Activated T-cell treated with anti-CD3 and anti-CD28 coated beads, Interleukin-2, amount 50 U/mL, for 72 hours (primary cell): Measurements from ENCODE around the gene EEF2K. TPM values are rescaled to one million over a fixed set of nuclear protein-coding genes. Genes with fewer than 3 reads are reported as not detected.
A peak's percentile ranks its signal among the peaks of the same experiment; 100 is the strongest.

Experiments
- ATAC-seq, 2 donors: fragments of 150-1000 bp; cut with Tn5 transposase; replicated peaks in 1 of 2; 2 replicates each; pipeline ENCODE4 v1.10.0; 2021; ENCODE audit warnings: moderate library complexity in 2 of 2, mild to moderate bottlenecking in 1 of 2
- DNase-seq, 2 donors: peaks; one replicate each; pipeline ENCODE4 v3.0.0; 2021 to 2022; ENCODE audit warnings: mixed read lengths in 1 of 2
- H3K27ac Mint-ChIP-seq: one replicate; pipeline ENCODE4 v1.8.0; 2022; ENCODE audit warnings: mild to moderate bottlenecking, moderate library complexity, mixed read lengths
- H3K27me3 Mint-ChIP-seq: one replicate; pipeline ENCODE4 v1.8.0; 2022; ENCODE audit warnings: low read depth, mixed read lengths
- H3K36me3 Mint-ChIP-seq, 2 donors: one replicate each; pipeline ENCODE4 v1.8.0; 2022; ENCODE audit warnings: mixed read lengths in 2 of 2, mild to moderate bottlenecking in 1 of 2; ENCODE audit not compliant: insufficient read depth in 2 of 2
- H3K4me1 Mint-ChIP-seq: one replicate; pipeline ENCODE4 v1.8.0; 2022; ENCODE audit warnings: low read depth, mixed read lengths
- H3K4me3 Mint-ChIP-seq, 2 donors: one replicate each; pipeline ENCODE4 v1.8.0; 2022; ENCODE audit warnings: mild to moderate bottlenecking in 2 of 2, mixed read lengths in 2 of 2, moderate library complexity in 2 of 2
- H3K9me3 Mint-ChIP-seq, 2 donors: one replicate each; pipeline ENCODE4 v1.8.0; 2022; ENCODE audit warnings: mixed read lengths in 2 of 2
- total RNA-seq, 2 donors: library from RNA; stranded (reverse); gene quantifications; one replicate each; pipeline ENCODE4 v1.2.3, GENCODE V29; 2022

The EEF2K gene
- total RNA-seq, 2 donors from 2014 or later, result 19.4 to 23.9 TPM

DNA sequence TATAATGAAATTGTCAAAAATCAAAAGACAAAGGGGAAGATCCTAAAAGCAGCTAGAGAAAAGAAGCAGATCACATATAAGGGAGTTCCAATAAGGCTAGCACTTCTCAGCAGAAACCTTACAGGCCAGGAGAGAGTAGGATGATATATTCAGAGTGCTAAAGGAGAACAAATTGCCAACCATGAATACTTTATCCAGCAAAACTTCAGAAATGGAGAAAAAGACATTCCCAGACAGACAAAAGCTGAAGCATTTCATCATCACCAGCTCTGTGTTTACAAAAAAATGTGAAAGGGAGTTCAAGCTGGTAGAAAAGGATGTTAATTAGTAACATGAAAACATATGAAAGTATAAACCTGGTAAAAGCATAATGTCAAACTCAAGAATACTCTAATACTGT lies 131.0 kb downstream of the EEF2K start:
- Mint-ChIP-seq H3K4me1 (peaks cover 9% of the 10 kb centered on the region), H3K9me3 (peaks cover 10 to 25% of the 10 kb centered on the region in 2 donors), H3K4me3 (no peak overlapping the region), H3K36me3 (peaks cover 44 to 59% of the 10 kb centered on the region in 2 donors), H3K27me3 (no peaks in the 10 kb centered on the region), H3K27ac (peak overlapping the region; percentile 52)
- no peak for DNase-seq
- no peak for ATAC-seq

DNA sequence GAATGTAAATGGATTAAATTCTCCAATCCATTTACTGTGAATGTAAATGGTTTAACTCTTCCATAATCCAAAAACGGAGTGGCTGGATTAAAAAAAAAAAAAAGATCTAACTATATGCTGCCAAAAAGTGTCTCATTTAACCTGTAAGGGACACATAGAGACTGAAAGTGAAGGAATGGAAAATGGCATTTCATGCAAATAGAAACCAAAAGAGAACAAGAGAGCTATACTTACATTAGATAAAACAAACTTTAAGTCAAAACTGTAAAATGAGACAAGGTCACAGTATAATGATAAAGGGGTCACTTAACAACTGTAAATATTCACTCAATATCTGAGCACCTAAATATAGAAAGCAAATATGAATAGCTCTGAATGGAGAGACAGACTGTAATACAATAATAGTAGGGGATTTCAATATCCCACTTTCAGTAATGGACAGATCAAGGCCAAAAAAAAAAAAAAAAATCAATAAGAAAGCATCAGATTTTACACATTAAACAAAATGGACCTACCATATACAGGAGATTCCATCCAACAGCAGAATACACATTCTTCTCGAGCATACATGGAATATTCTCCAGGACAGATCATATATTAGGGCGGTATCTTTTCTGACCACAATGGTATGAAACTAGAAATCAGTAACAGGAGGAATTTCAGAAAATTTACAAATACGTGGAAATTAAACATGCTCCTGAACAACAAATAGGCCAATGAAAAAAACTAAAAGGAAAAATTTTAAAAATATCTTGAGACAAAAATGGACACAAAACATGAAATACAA lies 132.0 kb downstream of the EEF2K start:
- peak overlapping the region in 1 of 2 donors; percentile 26 for H3K4me3 Mint-ChIP-seq
- peaks cover 42 to 57% of the 10 kb centered on the region in 2 donors for H3K36me3 Mint-ChIP-seq

More for the DNA sequence above, 132.0 kb downstream of the EEF2K start:
- Mint-ChIP-seq H3K27me3 (no peaks in the 10 kb centered on the region), H3K9me3 (peaks cover 10 to 25% of the 10 kb centered on the region in 2 donors), H3K4me1 (peaks cover 9% of the 10 kb centered on the region), H3K27ac (peak overlapping the region; percentile 93)
- no peak for ATAC-seq
- DNase-seq, result no peak

Other genes starting within 250 kb of the EEF2K start
- not detected for gene PDZD9, start 205.2 kb upstream of the EEF2K start, total RNA-seq
- 10 to 100 TPM; 16.3 to 16.4 TPM for gene MOSMO, start 198.2 kb upstream of the EEF2K start, total RNA-seq
- gene VWA3A, start 113.7 kb upstream of the EEF2K start, total RNA-seq, result under 1 TPM; 0.10 to 0.16 TPM
- gene SDR42E2, start 43.8 kb upstream of the EEF2K start, total RNA-seq, result under 1 TPM in 1 of 2 donors, not detected in 1; 0.19 TPM
- 10 to 100 TPM; 57.5 to 59.5 TPM for gene POLR3E, start 91.1 kb downstream of the EEF2K start, total RNA-seq
- 10 to 100 TPM; 50.0 to 57.2 TPM for gene CDR2, start 168.3 kb downstream of the EEF2K start, total RNA-seq